Endothelial cell of coronary artery (primary cell): Measurements from ENCODE around the gene SEC24D. TPM values are rescaled to one million over a fixed set of nuclear protein-coding genes. Genes with fewer than 3 reads are reported as not detected.

ENCODE experiments used
- total RNA-seq: library from RNA; depleted of rRNA; stranded (reverse); fragments of >200 nt; gene quantifications from 2 replicates; pipeline ENCODE4 v1.2.3, GENCODE V29; 2014

SEC24D gene
- 45.2 and 60.1 TPM in 2 replicates for total RNA-seq

GRCh38 chr4:118835571-118836300 is at the start of gene SEC24D:
SEC24D (minus strand) TSS chr4:118836126; CDS start chr4:118833696, 2,430 bp downstream.

GRCh38 chr4:118684873-118685811 is 150.8 kb downstream of the SEC24D start, which contains the start of gene METTL14:
METTL14 (plus strand) TSS chr4:118685392; CDS start chr4:118685535, 143 bp downstream.

Other genes with a start within 250 kb of the SEC24D start
- gene METTL14, start 150.7 kb downstream of the SEC24D start, total RNA-seq: 17.7 and 20.0 TPM in 2 replicates
- gene SYNPO2, start 52.7 kb upstream of the SEC24D start, total RNA-seq: 0.09 and 0.85 TPM in 2 replicates